ENCODE results near the gene KAT14. TPM values are rescaled to one million over a fixed set of nuclear protein-coding genes. Genes with fewer than 3 reads are reported as not detected.

Gene KAT14
- total RNA-seq: 5.9 and 6.3 TPM in 2 replicates

GRCh38 chr20:18137412-18138265 is at the start of gene KAT14, which contains the start of gene PET117:
TSS of gene KAT14 (plus strand) at chr20:18137863. CDS start at chr20:18142661, 4,798 bp downstream.
TSS of gene PET117 (plus strand) at chr20:18137863. CDS start at chr20:18137956, 93 bp downstream.

Other genes with a start within 250 kb of the KAT14 start
- gene SNX5, start 169.1 kb upstream of the KAT14 start, total RNA-seq: 90.6 and 105 TPM in 2 replicates
- 11.5 and 14.9 TPM in 2 replicates for gene MGME1, start 168.8 kb upstream of the KAT14 start, total RNA-seq
- gene OVOL2, start 79.9 kb upstream of the KAT14 start, total RNA-seq: not detected in 2 replicates
- gene PET117, start within 50 bp of the KAT14 start, total RNA-seq: 7.2 and 11.3 TPM in 2 replicates
- gene ZNF133, start 150.7 kb downstream of the KAT14 start, total RNA-seq: 5.9 and 9.4 TPM in 2 replicates